GM18870 (cell line): Measurements from ENCODE around the gene FBXL17.

ENCODE experiments used
- ATAC-seq: cut with Tn5 transposase; IDR thresholded peaks from one replicate; pipeline ENCODE4 v1.9.1; 2021; ENCODE audit warnings: moderate library complexity; ENCODE audit not compliant: unreplicated experiment

FBXL17 gene

DNA sequence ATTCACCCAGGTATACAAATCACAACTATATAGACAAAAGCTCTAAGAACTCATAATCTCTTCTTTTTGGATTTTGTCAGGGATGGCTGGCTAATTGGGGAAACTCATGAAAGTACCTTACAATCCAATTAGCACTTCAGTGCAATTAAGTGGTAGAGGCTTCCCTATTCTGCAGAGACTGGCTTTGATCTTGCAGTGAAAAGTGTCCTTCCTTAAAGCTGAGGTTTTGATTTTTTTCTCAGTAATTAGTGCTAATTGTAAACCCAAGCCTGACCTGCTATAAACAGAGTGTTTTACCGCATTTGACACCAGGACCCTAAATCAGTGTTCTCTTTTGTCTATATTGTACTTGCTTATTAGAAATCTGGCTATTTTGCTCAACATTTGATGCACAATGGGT lies 417.2 kb downstream of the FBXL17 start:
- no peak for ATAC-seq

DNA sequence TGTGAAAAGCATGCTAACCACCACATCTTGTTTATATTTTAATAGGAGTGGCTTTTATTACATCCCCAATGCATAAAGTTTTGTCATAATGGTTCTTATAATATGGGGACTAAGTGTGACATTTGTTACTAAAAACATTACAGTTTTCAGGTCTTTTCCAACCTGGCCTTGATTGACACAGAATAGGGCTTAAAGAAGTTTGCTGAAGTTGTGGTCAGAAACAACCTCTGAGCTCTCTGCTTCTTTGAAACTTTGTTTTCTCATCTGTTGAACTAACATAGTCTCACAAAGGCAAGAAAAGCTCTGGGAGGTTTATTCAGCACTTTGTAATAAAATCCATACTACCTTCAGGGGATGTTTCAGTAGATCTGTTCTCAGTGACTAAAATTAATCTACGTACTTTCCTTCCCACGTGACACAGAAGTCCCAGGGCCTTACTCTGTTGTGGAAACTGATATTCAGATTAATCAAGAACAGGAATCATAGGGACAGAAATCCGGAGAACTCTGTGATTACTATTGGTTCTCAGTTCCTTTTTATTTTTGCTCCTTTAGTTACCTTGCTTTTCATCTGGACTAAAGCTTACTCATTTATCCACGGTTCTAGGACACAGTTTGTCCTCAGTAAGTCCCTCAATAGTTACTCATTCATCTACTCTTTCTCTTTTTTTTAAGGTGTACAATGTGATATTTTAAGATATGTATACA lies 422.2 kb downstream of the FBXL17 start:
- no peak for ATAC-seq

DNA sequence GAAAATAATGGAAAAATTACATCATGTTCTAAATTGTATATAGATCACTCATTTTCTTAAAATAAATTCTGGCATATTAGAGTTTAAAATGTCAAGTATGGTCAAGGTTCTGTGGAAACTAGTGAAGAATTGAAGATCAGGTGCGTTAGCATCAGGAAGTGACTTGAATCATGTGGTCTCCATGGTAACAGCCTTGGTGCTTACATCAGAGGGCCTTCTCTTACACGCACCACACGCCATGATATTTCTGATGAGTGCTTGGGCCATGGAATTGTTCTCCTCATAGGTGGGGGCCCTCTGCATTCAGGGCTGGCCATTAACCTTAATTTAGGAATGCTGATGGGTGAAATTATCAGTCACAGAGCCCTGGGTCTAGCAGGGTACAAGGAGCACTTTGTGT lies 423.0 kb downstream of the FBXL17 start:
- no peak for ATAC-seq

DNA sequence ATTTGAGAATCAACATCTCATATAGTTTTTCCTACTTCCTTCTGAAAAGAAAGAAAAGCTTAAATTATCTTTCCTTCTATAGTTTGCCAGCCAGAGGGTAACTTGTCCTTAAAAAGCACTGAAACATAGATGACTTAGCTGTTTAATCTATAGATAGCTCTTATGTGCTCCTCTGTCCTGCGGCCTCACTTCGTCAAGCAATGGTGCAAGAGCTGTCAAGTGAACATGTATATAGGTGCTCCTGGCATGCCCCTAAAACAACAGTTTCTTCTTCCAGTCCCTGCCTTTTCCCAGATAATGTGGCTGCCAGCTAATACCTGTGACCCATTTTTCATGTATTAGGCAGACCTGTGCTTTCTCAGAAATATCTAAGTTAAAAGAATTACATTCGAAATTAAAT lies 423.5 kb downstream of the FBXL17 start:
- ATAC-seq: no peak

DNA sequence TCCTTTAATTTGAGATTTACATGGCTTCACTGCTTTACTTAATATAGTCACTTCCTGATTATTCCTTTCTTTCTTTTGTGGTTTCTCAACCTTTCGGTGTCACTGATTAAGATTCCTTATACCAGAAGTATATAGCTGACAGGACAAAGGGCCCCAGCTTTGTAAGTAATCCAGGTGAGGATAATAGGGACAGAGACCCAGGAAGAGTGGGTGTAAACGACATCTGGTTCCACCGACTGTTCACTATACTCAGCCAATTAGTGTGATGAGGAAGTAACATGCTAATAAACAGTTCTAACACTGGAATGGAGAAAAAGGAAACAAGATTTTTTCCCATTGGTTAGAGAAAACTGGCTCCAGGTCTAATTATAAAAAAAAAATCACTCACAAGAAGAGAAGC lies 424.8 kb downstream of the FBXL17 start:
- ATAC-seq: no peak

DNA sequence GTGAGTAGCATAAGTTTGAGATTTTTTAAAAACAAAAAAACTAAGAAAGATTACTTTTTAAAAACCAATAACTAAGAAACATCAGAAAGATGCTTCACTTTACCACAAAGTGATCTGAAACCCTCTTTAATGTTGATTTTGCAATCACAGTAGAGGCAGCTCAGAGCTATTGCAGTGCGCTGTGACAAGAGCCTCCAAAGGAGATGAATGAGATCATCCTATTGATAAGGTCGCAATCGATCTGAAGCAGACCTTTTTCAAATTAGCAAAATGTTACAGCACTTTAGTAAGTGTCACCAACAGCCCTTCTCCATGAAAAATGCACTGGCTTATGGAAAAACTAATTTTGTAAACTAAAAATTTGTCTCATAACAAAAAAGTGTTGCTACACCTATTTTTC lies 426.6 kb downstream of the FBXL17 start:
- ATAC-seq: no peak

DNA sequence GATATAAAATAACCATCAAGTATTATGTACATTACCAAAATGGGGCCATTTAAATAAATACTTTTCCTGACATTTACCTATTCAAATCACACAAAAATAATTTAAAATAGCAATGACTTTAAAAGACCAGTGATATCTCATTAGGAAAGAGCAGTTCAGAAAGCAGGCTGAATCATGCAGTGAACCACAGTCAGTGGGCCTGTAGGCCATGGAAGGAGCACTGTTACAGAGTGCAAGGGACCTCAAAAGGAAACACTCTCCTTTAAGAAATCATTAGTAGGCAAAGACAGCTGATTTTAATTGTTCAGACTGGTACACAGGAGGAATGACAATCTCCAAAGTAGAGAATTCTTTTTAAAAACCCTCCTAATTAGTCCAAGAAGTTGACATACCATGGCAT lies 427.6 kb downstream of the FBXL17 start:
- ATAC-seq: no peak

DNA sequence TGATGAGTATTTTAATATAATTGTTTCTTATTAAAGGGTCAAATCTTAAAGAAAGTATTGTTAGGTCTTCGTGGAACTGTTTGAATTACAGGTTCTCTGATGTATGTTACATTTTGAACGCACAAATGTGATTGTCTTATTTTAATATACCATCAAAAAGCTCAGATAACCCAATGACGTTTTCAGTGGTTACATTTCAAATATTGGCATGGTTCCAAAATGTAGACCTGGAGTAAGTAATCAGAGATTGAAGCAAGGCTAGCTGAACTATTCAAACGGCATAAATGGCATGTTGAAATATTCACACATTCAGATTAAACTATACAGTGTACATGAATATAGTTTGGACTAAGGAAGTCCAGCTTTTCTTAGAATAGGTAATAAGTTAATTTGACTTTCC lies 429.4 kb downstream of the FBXL17 start:
- no peak for ATAC-seq

DNA sequence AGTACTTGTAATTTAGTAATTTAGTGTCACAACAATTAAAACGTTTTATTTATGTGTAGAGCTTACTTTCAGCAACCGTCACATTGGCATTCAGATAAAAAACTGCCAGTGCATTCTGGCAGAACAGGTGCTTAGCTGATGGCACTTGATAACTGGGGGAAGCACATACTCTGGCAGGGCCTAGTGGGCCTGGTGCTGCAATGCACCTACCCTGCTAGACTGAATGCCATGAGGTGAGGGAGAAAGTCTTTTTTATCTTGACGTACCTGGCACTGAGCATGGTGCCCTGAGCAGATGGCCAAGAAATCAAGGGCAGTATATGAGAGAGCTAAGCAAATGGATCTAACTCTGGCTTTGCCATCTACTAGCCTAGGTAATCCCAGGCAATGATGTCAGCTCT lies 430.6 kb downstream of the FBXL17 start:
- no peak for ATAC-seq

DNA sequence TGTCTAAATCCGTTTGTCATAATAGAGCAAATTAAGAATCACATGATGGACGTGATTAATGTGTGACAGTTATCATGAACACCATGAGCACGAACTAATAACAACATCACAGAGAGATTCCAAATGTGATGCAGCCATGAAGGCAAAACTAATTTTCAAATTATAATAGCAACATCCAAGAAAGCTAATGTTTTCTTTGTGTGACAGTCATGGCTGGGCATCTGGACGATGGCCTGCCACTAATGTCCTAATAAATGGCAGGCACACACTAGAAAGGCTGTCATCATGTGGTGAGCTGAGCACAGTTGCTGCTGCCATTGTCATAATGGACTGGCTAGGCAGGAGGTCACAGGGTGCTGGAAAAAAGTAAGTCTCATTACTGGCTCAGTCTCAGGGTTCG lies 431.1 kb downstream of the FBXL17 start:
- no peak for ATAC-seq

DNA sequence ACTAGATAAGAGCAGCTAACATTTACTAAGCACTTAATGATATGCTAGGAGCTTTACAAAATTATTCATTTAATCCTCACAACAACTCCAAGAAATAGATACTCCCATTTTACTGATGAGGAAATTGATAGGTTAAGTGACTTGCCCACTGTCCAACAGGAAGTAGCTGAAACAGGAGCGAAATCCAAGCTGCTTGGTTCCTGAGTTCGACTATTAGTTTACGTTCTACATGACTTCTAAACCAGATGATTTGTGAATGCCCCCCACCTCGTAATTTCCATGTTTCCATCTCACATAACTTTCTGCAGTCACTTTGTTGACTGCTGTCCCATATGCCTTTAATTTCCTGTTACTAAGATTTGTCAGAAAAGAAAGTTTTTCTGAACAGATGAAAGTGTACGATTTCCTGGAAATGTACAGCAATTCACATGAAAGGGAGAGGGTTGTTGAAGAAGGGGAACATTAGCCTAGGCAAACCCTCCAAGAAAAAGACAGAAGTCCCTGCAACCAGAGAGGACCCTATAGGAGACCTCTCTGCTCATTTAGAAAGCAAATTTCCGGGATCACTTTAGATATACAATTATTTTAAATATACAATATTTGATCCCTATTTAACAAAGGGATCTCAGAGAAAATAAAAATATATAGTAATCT lies 432.1 kb downstream of the FBXL17 start:
- no peak for ATAC-seq

DNA sequence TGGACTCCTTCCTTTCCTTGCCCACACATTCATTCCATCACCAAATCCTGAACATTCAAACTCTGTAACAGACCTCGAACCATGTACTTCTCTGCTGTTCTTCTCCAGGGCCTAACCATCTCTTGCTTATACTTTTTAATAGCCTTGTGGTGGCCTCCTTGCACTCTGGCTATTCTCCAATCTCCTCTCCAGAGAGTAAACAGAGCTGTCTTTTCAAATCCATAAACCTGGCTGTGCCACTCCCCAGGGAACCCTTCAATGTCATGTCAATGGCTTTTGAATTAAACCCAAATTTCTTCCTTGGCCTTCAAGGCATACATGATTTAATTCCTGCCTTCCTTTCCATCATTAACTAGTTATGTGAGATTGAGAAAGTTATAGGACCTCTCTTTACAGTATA lies 433.5 kb downstream of the FBXL17 start:
- no peak for ATAC-seq

DNA sequence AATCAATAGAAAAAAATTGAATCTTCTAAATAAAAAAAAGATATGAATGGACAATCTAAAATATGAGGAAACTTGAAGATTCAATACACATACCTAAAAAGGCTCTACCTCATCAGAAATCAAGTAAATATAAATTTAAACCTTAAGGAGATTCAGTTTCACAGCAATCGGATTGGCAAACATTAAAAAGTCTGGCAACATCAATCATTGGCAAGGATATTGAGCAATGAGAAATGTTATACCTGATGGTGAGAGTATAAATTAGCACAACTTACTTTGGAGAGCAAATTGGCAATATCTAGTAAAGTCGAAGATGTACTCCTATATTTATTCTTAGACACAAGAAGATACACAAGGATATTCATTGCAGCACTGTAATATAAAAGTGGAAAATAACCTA lies 436.8 kb downstream of the FBXL17 start:
- no peak for ATAC-seq

DNA sequence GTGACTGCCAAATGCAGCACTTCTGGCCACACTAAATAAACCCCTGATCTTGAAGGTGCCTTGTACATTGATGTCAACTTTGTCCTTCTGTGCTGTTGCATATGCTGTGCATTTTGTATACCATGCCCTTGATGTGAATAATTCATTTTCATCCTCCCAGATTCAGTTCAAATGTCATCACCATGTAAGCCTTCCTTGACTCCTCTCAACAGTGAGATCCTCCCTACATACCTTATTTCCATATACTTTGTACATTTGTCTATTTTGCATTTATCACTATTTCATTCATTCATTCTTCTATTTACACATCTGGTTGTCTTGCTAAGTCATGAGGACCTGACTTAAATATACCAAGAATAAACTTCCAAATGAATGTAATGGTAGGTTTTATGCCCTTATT lies 438.0 kb downstream of the FBXL17 start:
- no peak for ATAC-seq

DNA sequence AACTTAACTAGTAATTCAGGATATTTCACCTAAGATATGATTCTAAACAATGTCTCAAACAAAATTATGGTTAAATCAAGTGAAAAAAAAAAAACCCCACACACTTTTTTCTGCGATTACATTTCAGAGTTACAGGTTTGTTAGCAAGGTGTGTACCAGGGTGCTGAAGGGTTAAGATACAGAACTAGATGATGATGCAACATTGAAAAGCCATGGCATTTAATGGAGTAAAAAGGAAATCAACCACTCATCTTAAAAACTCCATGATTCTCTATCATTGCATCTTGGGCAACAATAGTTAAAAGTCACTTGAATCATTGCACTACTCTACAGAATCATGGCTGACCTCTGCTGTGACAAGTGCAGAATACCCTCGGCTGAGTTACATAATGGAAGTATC lies 440.9 kb downstream of the FBXL17 start:
- ATAC-seq: no peak

DNA sequence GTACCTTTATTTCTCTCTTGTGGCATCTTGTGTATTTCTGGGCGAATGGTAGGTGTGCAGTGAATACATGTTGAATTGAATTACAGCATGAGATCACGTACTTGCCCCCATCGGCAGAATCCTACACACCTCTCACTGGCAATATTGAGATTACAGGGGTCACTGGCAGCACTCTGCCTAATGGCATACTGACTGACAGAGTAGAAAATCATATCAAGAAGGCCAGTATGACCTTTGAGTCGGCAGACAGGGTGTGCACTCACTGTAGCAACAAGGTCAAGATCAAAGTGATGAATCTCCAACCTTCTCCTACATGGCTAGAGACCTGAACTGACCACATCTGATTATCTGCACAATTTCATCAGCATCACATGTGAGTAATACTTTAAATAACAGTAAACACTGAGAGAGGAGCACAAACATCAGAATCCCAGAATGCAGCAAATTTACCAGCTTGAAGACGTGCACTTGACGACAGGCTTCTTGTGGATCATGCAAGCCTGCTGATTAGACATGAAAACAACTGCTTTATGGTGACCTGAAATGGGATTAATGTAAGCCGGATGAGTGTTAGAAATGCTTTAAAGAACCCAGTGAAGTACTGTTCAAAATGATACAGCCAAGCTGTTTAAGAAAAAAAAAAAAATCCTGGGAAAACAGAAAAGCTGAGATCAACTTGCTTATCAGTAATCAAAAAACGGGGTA lies 444.1 kb downstream of the FBXL17 start:
- ATAC-seq: no peak

DNA sequence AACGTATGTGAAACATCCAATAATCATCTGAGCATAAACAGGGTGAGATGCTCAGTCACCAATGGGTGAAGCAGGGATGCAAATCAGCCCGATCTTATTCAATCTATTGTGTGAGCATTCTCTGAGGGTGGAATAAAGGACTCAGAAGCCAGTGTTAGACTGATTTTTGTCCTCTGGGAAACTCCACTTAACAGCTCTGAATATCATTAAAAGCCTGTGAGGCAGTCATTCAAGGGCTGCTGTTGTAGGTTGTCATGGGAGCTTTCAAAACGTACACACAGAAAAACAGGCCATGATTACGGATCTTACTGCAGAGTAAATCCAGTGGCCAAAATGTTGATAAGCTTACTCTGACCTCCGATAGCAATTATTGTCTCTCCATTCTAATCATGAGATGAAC lies 444.7 kb downstream of the FBXL17 start:
- no peak for ATAC-seq

DNA sequence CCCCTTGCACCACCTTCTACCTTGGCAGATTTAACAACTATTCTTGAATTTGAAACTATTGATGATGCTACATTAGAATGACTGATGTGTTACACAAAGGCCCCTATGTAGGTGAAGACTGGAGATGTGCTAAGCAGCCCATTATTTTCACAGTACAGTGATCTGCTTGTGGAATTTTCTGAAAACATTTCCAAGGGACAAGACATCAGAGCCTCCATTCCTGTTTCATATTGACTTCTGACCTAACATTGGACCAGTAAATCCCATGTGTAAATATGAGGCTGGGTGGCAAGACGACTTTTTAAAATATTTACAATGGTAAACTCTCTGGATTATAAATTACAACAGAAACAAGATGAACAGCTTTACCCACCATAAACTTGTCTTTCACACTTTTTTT lies 445.4 kb downstream of the FBXL17 start:
- ATAC-seq: no peak

DNA sequence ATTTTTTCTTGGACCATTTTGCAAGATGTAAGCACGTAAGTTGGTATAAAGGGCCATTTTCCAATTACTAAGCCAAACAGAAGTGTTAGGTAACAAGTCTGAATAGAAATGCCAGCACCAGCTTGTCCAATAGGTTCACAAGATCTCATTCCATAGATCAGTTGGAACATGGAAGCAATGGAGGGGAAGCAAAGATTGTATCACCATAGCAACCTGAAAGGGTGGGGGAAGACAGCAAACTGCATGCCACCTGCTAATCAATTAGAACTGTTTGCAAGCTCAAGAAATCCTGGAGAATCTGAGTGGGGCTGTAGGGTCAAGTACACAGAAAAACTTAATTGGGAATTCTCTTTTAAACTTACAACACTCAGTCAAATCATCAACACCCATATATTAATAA lies 446.3 kb downstream of the FBXL17 start:
- ATAC-seq: no peak

DNA sequence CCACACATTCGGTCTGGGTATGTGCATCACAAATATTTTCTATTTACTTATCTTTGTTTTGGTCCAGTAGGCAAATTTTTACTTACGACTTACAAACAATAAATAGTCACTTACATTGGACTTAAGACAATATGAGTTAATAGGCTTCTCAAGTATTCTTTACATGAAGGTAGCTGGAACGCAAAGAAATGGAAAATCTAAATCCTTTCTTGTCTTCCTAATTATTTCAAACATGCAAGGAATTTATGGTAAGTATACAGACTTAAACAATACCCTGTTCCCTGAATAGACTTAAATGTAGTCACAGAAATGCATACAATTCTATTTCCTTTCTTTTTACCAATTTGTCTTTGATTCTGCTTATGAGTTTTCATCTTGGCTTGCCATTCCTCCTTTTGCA lies 448.6 kb downstream of the FBXL17 start:
- ATAC-seq: no peak

DNA sequence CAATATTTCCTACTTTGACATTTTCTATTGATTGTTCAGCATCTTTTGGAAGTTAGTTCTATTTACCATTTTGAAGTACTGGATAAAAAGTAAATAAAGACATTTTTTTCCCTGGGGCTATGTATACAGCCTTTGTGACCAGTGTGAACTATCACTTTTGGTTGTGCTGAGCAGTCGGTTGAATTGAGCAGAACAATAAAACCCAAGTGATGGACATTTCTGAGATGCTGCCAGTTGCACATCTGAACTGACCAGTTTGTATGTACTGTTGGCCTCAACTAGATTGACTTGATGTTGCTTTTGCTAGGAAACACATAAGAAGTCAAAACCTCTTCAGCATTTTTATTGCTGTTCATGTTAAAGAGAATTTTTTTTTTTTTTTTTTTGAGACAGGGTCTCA lies 451.0 kb downstream of the FBXL17 start:
- ATAC-seq: no peak

DNA sequence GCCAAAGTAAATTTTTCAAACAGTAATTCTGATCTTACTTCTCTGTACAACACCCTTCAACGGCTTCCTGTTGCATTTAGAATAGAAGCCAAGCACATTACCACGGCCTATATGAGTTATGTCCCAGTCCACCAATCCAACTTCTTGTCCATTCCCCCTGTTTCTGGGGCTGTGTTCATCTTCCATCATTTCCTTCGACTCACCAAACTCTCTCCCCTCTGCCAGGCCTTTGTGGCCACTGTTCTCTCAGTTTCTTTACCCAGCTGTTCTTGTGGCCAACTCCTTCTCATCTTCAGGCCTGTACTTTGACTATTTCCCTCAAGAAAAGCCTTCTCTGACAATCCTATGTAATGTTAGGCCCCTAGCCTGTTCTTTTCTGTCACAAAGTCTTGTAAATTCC lies 451.8 kb downstream of the FBXL17 start:
- no peak for ATAC-seq
